Kidney glomerular epithelial cell (primary cell): Measurements from ENCODE around the gene LRP1B.
"Not testable (repeated sequence)": the region's sequence is repeated elsewhere in the genome, so short reads cannot be mapped to it uniquely, and the experiment has no call there.

Experiments
- DNase-seq: peaks from one replicate; lab custom pipeline; 2025; lab: John Stamatoyannopoulos, UW

The LRP1B gene

DNA sequence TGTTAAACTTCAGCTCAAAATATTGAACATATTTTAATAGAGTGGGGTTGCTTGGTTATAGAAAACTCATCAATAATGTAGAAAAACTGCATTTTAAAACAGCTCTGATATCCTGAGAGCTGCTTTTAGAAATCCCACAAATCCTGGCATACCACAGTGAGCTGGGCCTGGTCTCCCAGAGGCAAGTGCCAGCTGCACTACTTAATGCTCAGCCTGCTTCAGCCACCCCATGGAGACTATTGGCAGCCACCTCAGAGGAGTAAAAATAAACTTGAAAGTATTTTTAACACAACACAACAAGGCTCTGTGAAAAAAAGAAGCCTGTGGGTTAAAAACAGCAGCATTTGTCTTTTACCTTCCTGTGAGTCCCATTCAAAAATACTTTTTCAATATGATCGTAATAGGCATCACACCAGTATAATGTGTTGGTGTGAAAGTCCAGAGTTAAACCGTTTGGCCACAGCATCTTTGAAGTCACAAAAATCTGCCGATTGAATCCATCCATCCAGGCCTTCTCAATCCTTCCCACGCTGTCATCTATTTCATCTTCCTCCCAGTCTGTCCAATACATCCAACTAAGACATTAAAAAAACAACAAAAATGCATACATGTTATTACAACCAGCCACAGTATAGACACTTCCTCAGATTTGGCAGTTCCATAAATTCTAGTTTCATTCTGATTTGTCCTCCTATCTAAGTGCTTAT, 1115.3 kb downstream of the LRP1B start:
- no peak for DNase-seq

DNA sequence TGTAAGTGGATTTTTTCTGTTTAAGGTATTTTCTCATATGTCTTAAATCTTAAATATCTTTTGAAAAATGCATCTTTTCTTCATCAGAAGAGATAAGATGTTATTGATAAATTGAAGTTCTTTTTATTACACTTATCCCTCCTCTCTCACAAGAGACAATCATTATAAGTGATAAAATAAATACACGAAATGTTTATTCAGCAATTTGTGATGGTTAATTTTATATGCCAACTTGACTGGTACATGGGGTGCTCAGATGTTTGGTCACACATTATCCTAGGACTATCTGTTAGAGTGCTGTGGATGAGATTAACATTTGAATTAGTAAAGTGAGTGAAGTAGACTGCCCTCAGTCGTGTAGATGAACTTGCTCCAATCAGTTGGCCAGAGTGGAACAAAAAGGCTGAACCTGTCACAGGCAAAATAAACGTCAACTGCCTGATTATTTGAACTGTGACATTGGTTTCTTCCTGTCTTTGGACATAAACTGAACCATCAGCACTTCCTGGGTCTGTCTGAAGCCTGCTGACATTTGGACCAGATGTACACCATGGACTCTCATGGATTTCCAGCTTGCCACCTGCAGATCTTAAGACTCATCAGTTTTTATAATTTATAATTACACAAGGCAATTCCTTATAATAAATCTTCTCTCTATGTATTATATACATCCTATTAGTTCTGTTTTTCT, 1126.7 kb downstream of the LRP1B start:
- no peak for DNase-seq

DNA sequence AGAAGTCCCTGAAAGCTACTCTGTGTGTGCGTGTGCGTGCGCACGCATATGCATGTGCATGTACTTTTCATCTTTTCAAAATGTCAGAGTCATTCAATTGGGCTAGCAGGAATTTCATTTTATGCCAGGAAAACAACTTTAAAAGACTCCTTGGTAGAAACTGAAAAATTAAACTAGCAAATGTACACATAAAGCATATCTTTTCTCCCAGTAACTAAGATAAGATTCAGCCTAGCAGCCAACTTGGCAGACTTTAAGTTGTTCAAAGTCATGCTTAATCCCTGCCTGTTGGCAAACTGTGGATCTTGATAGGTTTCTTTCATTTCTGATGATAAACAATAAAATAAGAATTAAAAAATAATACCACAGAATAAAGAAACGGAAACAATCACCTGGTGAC, 1129.1 kb downstream of the LRP1B start:
- no peak for DNase-seq

DNA sequence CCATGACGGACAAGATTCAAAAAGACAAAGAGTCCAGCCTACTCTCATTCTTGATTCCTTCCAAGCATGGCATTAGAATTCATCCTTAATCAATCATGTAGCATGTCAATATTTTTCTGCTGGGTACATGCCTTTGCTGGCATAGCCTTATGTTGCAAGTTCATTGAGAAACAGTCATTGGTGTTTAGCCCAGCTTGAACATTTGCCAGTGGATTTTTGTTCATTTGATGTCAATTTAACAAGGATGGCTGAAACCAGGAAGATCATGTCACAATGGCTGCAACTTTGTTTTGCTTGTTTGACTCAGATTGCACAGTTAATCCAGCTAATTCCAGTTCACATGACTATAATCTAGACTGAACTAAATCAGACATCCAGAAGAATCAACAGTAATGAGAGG, 1132.2 kb downstream of the LRP1B start:
- no peak for DNase-seq

DNA sequence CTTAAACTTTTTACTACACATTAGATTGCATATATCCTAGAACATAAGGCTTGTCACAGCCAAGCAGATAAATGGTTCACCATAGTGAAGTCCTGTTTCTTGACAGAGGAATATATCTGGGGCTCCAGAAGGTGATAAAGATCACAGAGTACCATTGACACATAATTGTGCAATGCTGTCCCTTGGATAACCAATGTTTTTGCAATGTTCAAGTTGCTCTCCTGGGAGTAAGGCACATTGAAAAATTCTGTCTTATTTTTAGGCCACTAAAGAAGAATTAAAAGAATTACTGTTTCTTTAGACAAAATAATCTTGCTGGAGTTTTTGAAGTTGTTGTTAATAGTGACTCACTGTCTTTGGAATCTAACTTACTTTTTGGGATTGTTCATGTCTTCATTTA, 1132.8 kb downstream of the LRP1B start:
- DNase-seq, result no peak

DNA sequence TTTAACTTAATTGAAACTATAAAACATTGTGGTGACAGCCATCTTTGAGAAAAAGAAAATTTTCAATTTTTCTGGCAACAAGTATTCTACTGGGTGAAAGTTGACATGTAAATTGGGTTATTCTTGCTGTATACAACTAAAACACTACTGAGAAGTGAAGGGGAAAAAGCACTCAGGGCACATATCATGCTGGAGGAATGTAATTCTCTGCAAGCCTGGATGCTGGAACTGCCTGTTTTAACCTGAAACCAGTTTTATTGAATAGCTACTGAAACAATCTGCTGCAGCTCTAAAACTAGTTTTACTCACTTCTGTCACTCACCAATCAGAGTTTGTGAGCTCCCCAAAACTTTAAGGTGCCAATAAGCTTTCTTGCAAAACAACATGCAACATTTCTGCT, 1136.0 kb downstream of the LRP1B start:
- DNase-seq, result no peak

DNA sequence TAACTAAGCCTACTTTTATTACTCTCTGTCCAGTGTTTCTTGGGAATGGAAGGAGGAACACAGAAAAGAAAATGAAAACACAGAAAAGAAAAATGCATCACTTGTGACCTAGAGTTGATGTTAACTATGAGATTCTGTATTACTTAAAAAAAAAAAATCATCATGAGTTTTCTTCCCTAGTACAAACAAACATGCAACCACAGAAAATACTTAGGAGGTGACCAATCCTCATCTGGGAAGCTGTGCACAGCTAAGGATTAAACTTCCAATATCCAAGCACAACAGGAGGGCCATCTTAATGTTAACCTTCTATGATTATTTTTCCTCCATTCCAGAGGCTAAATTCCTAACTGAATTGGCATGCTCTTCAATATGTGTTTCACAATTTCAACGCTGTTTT, 1140.4 kb downstream of the LRP1B start:
- DNase-seq, result no peak

DNA sequence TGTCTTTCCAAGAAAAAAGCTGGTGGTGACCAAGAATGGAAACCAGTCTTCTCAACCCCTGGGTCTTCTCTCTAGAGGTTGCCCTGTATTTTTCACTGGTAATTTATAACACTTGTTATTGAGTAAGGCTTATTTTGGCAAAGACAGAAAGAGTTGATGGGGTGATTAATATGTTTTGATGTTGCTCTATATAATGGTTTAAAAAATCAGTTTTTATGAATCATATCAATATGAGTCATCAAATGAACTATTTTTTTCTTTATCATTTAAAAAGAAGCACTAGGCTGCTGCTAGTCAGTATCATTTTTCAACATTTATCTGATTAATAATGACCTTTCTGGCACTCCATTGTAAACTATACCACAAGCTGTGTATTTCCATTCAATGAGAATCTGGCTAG, 1142.2 kb downstream of the LRP1B start:
- DNase-seq, result no peak

DNA sequence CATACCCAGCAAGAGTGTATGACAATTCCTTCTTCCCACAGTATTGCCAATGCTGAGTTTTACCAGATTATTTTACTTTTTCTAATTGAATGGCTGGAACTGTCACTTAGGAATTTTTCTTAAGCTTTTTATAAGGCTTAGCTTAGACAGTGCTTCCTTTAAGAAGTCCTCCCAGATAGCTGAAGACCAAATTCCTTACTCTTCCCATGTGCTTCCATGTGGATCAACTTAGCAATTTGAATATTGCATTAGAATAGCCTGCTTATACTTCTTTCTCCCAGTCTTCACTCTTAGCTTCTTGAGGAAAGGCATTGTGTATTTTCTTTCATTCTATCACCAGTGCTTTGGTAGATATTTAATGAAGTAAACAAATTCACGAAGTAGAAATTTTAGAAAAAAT, 1144.4 kb downstream of the LRP1B start:
- DNase-seq, result no peak

DNA sequence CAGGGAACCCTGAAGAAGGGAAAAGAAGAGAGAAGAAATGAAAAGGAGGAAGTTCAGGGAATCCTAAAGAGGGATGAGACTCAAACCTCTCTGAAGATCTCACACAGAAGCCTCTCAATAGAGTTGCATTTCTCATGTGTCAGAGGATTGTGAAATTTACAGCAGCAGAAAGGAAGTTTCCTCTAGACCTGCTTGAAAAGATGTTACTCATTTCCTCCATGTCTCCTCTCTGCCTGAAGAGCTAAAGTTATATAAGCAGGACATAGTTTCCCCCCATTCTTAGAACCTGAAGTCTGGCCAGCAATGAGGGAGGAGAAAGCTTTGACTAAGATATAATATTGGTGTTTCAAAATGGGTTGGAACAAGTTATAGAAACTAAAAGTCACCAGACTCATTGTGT, 1155.6 kb downstream of the LRP1B start:
- DNase-seq, result no peak

DNA sequence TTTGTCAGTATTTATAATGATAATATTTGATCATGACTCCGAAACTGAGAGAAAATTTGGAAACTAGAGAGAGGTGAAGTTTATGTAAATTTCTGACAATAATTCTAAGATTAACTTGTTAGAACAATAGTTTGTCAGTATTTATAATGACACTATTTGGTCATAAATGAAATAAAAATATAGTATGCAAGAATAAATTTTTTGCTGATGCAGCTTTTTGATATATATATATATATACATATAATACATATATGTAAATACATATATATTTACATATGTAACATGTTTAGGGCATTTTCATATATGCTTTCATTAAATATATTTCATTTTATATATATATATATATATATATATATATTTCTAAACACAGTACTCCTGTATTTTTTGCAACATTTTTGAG, 1158.1 kb downstream of the LRP1B start:
- DNase-seq, result no peak

DNA sequence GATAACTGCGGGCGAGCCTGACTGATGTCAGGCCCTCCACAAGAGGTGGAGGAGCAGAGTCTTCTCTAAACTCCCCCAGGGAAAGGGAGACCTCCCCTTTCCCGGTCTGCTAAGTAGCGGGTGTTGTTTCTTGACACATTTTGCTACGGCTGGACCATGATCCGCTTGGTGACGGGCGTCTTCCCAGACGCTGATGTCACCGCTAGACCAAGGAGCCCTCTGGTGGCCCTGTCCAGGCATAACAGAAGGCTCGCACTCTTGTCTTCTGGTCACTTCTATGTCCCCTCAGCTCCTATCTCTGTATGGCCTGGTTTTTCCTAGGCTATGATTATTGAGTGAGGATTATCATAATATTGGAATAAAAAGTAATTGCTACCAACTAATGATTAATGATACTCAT, 1166.5 kb downstream of the LRP1B start:
- not testable (repeated sequence) for DNase-seq

DNA sequence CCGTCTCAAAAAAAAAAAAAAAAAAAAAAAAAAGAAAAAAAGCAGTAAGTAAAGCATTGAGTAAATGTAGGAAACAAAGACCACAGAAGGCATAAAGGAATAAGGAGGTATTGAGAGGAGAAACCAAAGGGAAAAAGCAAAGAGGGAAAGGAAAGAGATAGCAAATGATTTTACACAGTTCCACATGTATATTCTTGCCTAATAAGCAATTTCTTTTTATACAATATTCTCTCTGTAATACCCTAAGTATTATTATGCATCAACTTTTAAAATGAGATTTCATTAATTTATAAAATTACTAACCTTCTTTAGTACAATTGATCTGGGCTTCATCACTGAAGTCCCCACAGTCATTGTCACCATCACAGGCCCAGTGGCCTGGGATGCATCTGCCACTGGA, 1180.9 kb downstream of the LRP1B start:
- DNase-seq, result no peak

DNA sequence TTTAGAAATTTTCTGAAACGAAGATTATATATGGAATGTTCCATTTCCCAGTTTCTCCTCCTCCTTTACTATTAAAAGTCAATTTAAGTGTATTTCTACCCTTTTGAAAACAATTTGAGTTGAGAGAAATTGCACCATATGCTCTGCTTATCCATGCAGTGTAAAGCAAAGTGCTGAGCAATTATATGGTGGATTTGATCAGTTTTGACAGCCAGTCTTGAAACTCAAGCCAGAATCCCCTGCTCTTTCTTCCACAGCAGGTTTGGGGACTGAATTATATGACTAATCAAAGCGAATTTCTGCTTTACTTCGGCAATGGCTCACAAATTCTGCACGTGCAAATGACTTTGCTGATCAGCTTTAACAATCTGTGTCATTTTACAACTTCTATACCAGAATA, 1183.6 kb downstream of the LRP1B start:
- DNase-seq, result no peak

DNA sequence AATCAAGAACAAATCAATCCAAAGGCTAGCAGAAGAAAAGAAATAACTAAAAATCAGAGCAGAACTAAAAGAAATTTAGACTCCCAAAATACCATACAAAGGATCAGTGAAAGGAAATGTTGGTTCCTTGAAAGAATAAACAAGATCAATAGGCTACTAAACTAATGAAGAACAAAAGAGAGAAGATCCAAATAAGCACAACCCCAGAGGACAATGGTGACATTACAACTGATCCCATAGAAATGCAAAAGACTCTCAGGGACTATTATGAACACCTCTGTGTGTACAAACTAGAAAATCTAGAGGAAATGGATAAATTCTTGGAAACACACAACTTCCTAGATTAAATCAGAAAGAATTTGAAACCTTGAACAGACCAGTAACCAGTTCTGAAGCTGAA, 1186.9 kb downstream of the LRP1B start:
- DNase-seq, result no peak

DNA sequence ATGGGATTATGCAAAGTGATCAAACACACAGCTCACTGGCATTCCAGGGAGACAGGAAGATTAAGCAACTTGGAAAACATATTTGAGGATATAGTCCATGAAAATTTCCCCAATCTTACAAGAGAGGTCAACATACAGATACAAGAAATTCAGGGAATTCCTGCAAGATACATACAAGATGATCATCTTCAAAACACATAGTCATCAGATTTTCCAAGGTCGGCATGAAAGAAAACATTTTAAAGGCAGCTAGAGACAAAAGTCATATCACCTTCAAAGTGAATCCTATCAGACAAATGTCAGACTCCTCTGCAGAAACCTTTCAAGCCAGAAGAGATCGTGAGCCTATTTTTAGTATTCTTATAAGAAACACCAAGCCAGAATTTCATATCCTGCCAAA, 1188.5 kb downstream of the LRP1B start:
- DNase-seq, result no peak

DNA sequence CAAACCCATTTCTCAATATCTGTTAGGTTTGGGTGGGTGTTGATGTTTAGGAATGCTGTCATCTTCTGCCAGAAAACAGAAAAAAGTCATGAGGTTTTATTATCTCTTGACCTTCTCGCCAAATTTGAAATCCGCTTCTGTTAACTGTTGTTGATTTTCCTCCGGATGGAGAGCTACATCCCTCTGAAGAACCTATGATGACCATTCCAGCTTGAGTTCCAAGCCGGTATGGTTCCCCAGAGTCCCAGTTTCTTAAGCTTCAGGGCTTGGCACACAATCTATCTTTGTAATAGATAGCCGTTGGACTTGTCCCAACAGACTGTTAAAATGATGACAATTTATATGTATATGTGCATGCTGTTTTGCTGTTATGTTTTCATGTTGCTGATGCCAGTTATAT, 1201.0 kb downstream of the LRP1B start:
- DNase-seq, result no peak

DNA sequence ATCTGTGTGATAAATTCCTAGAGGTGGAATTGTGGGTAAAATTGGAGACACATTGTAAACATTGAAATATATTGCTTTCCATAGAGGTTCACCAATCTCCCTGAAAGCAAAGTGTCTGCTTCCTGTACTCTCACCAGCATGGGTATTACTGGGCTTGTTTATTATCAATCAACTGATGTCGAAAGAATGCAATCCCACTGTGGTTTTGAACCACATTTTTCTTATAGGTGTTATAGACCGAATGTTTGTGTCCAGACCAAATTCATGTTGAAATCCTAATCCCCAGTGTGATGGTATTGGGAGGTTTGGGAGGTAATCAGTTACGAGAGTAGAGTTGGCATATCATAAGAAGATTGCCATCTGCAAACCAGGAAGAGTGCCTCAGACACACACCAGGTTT, 1212.4 kb downstream of the LRP1B start:
- DNase-seq, result no peak

DNA sequence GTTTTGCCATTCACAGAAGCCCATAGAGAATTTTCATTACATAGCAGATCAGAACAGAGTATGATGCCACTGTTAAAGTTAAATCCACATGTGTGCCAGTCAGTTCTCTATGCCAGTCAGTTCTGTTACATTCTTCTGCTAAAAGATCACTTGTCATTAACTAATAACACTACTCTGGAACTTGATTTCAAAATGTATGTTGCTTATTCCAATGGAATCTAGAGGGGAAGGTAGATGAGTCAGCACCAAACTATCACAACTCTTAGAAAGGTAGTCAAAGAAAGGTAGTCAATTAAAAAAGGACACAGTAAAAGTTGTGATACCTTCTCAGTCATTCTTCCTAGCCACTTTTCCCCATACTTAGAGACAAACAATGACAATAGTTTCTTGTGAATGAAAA, 1214.4 kb downstream of the LRP1B start:
- DNase-seq, result no peak

DNA sequence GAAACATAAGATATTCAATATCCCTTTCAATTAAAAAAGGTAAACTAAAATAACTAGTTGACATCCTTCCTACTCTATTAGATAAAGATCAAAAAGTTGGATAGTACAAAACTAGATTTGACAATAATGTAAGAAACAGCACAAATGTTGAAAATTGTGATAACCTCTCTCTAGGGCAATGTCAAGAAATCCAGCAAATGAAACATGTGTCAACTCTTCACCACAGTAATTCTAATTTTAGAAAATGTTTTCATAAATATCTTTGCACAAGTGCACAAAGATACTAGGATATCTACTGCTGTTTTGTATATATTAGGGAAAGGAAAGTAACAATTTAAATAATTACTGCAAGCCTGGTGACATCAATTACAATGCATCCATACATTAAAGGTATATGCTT, 1220.1 kb downstream of the LRP1B start:
- no peak for DNase-seq

DNA sequence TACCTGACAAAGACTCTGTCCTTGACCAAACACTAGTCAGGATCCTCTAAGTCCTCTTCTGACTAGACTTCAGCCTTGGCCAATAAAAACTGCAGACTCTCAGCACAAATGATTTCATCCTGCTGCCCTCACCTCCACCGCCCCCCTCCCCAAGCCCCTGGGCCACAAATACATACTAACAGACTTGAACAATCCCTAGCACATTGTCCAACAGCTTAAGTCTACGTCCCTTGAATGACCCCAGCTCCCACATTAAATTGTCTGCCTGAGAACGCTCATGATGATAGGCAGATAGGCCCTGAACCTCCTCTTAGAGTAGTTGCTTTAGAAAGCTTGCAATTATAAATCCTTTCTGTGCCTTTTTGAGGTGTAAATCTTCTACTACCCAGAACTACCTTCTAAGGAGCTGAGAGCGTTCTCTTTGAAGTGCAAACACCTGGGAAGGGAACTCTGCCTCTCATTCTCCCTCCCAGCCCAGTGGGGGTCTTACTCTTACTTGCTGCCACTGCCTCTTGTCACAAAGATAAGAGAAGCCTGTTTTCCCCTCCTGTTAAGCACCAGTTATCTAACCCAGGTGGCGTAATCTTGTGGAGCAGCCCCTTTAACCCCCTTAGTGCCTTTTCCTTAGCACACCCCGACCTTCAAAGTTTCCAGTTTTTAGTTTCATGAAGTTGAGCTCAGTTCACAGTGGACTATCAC, 1225.6 kb downstream of the LRP1B start:
- no peak for DNase-seq

DNA sequence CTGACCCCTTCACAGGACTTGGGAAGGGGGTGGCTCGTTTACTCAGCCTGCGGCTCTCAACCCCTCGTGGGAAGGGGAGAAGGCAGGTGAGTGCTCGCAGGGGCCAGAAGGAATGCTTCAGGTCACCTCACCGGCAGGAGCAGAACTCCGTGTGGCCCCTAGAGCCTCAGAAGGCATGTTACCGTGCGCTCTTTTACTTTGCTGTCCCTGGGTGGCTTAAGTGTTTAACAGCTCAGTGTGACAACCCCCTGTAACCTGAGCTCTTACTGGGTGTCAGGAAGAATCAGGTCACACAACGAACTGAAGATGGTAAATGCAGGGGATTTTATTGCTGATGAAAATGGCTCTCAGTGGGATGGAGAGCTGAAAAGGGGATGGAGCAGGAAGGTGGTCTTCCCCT, 1235.4 kb downstream of the LRP1B start:
- DNase-seq, result no peak

DNA sequence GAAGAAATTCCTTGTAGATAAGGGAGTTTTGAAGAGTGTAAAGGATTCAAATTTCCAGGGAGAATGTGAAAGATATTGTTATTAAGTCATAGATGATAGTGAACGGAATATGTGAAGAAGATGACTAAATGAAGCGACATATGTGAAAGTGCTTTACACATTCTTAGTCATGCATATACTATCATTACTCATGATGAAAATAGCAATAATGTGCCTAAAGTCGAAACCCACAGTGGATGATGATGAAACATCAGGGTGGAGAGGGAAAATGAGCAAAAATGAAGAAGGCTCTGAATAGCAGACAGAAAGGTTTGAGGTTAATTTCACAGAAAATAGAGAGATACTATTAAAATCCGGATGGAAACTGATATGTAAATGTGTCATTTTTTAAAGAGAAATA, 1237.1 kb downstream of the LRP1B start:
- DNase-seq, result no peak
